Stimulated activated CD4-positive, alpha-beta T cell treated with anti-CD3 and anti-CD28 coated beads, Interleukin-15, amount 100 ng/mL, for 48 hours (primary cell): ENCODE data around the gene SCD5.

Experiments used
- DNase-seq, 2 donors: peaks; one replicate each; pipeline ENCODE4 v3.0.0-alpha.2; 2020; ENCODE audit warnings: low read depth in 2 of 2

Gene SCD5

GRCh38 chr4:82797040-82797404, 1.6 kb downstream of the SCD5 start:
- DNase-seq: no peak

GRCh38 chr4:82792912-82793649, 5.5 kb downstream of the SCD5 start:
- no peak for DNase-seq

GRCh38 chr4:82791179-82791578, 7.4 kb downstream of the SCD5 start:
- DNase-seq: no peak

GRCh38 chr4:82790060-82790660, 8.4 kb downstream of the SCD5 start:
- no peak for DNase-seq

GRCh38 chr4:82789025-82789776, 9.4 kb downstream of the SCD5 start:
- no peak for DNase-seq

GRCh38 chr4:82787342-82787741, 11.3 kb downstream of the SCD5 start:
- no peak for DNase-seq

GRCh38 chr4:82786828-82787227, 11.8 kb downstream of the SCD5 start:
- no peak for DNase-seq

- no peak for DNase-seq
Measured at GRCh38 chr4:82785611-82786400, 12.8 kb downstream of the SCD5 start.

GRCh38 chr4:82784681-82785610, 13.7 kb downstream of the SCD5 start:
- DNase-seq: no peak

- DNase-seq: no peak
Measured at GRCh38 chr4:82782626-82783345, 15.8 kb downstream of the SCD5 start.

- DNase-seq: no peak
Measured at GRCh38 chr4:82780752-82781231, 17.8 kb downstream of the SCD5 start.

- DNase-seq: no peak
Measured at GRCh38 chr4:82780170-82780751, 18.3 kb downstream of the SCD5 start.

GRCh38 chr4:82779032-82779431, 19.6 kb downstream of the SCD5 start:
- DNase-seq: no peak

- no peak for DNase-seq
Measured at GRCh38 chr4:82777857-82778525, 20.6 kb downstream of the SCD5 start.

- no peak for DNase-seq
Measured at GRCh38 chr4:82776925-82777542, 21.6 kb downstream of the SCD5 start.

GRCh38 chr4:82775243-82775642, 23.4 kb downstream of the SCD5 start:
- DNase-seq: no peak

GRCh38 chr4:82774711-82775171, 23.9 kb downstream of the SCD5 start:
- DNase-seq: no peak

- no peak for DNase-seq
Measured at GRCh38 chr4:82773057-82773456, 25.5 kb downstream of the SCD5 start.

- DNase-seq: no peak
Measured at GRCh38 chr4:82770607-82771006, 28.0 kb downstream of the SCD5 start.
